NCI-H1105 treated with DMSO at 0.1 percent for 48 hours (cell line): ENCODE data around the gene EFHD2.

Experiments used
- DNase-seq: peaks from one replicate; lab custom pipeline; 2025; lab: John Stamatoyannopoulos, UW

Gene EFHD2

DNA sequence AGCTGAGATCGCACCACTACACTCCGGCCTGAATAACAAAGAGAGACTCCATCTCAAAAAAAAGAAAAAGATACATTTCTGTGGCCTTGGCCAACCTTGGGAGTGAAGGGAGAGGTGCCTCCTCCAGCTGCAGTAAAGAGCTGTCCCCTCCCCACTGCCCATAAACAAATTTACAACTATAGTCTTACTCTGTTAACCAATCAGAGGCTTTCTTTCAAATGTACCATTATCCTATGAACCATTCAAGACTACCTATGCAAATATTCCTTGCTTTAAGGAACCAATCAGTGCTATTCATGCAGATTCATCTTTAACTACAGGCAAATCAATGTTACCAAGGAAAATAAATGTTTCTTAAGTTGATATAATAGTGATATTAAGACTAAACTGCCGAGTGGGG, 67.2 kb downstream of the EFHD2 start:
- DNase-seq: no peak

GRCh38 chr1:15477646-15478212, 68.0 kb downstream of the EFHD2 start:
- no peak for DNase-seq
